ENCODE results near the gene STK32C. TPM values are rescaled to one million over a fixed set of nuclear protein-coding genes. Genes with fewer than 3 reads are reported as not detected.
A peak's percentile ranks its signal among the peaks of the same experiment; 100 is the strongest.

STK32C gene
- total RNA-seq, 3 donors from 2014 or later: 5.6 to 12.8 (median 11.7) TPM

DNA sequence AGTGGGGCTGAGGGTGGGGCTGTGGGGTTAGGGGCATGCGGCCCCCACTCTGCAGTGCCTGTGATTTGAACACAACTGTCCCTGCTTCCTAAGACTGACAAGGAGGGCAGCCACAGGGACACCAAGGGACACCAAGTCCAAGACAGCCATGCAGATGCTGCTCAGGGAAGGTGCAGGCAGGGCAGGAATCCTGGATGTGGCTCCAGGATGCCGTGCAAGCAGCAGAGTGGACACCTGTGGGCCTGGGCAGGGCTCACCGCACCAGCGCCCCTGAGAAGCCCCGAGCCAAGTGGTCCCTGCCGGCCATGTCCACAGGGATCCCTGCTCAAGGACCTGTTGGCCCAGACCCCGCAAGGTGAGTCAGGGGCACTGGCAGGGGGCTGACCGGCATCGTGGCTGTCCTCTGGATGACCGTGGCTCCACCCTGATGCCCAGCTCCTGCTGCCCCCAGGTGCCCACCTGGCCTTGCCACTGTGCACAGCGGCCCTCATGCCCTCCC is 58.5 kb downstream of the STK32C start:
- H3K27ac ChIP-seq: no peak overlapping the region
- H3K4me3 ChIP-seq: no peak overlapping the region
- no peak for DNase-seq (ENCODE audit: low spot score in 2 of 2)
- intact Hi-C loops (cut with DNase I; ENCODE audit: low total_unique reads): no loop called here
- no peaks in the 10 kb centered on the region for H3K9me3 ChIP-seq
- no peaks in the 10 kb centered on the region for H3K27me3 ChIP-seq
- H3K36me3 ChIP-seq: no peaks in the 10 kb centered on the region
- TF ChIP-seq CTCF (IDR thresholded peaks at IDR 0.05) (no peak), POLR2A (IDR thresholded peaks at IDR 0.05) (no peak), POLR2AphosphoS5 (IDR thresholded peaks at IDR 0.05) (no peak)
- H3K4me1 ChIP-seq: no peaks in the 10 kb centered on the region

GRCh38 chr10:132248455-132249225 is 59.1 kb downstream of the STK32C start:
- no peaks in the 10 kb centered on the region for H3K9me3 ChIP-seq
- DNase-seq (ENCODE audit: low spot score in 2 of 2): peak in 1 of 2 donors; percentile 61
- H3K4me3 ChIP-seq: peak overlapping the region in 2 of 3 donors; percentile 35 to 47
- H3K4me1 ChIP-seq: no peaks in the 10 kb centered on the region
- TF ChIP-seq POLR2A (IDR thresholded peaks at IDR 0.05) (no peak), CTCF (IDR thresholded peaks at IDR 0.05) (no peak), POLR2AphosphoS5 (IDR thresholded peaks at IDR 0.05) (no peak)
- no peak overlapping the region for H3K27ac ChIP-seq
- H3K27me3 ChIP-seq: no peaks in the 10 kb centered on the region
- H3K36me3 ChIP-seq: no peaks in the 10 kb centered on the region
- intact Hi-C loops (cut with DNase I; ENCODE audit: low total_unique reads): no loop called here

- Histone ChIP-seq H3K9me3 (no peaks in the 10 kb centered on the region), H3K36me3 (no peaks in the 10 kb centered on the region), H3K27ac (no peak overlapping the region), H3K4me3 (no peak overlapping the region), H3K4me1 (no peaks in the 10 kb centered on the region), H3K27me3 (no peaks in the 10 kb centered on the region)
- intact Hi-C loops (cut with DNase I; ENCODE audit: low total_unique reads): no loop called here
- no peak for DNase-seq (ENCODE audit: low spot score in 2 of 2)
- no peak for TF ChIP-seq POLR2A (IDR thresholded peaks at IDR 0.05)
- no peak for TF ChIP-seq CTCF (IDR thresholded peaks at IDR 0.05)
- no peak for TF ChIP-seq POLR2AphosphoS5 (IDR thresholded peaks at IDR 0.05)
Measured at GRCh38 chr10:132247943-132248342, 59.8 kb downstream of the STK32C start.

- Histone ChIP-seq H3K9me3 (no peaks in the 10 kb centered on the region), H3K36me3 (no peaks in the 10 kb centered on the region), H3K27me3 (no peaks in the 10 kb centered on the region), H3K4me3 (no peak overlapping the region), H3K4me1 (no peaks in the 10 kb centered on the region), H3K27ac (no peak overlapping the region)
- DNase-seq (ENCODE audit: low spot score in 2 of 2): no peak
- intact Hi-C loops (cut with DNase I; ENCODE audit: low total_unique reads): no loop called here
- no peak for TF ChIP-seq POLR2AphosphoS5 (IDR thresholded peaks at IDR 0.05)
- TF ChIP-seq CTCF (IDR thresholded peaks at IDR 0.05): no peak
- TF ChIP-seq POLR2A (IDR thresholded peaks at IDR 0.05): no peak
Measured at GRCh38 chr10:132246296-132246695, 61.5 kb downstream of the STK32C start.

- Histone ChIP-seq H3K9me3 (no peaks in the 10 kb centered on the region), H3K36me3 (no peaks in the 10 kb centered on the region), H3K4me3 (no peak overlapping the region), H3K27ac (no peak overlapping the region), H3K4me1 (no peaks in the 10 kb centered on the region), H3K27me3 (no peaks in the 10 kb centered on the region)
- TF ChIP-seq POLR2A (IDR thresholded peaks at IDR 0.05) (no peak), POLR2AphosphoS5 (IDR thresholded peaks at IDR 0.05) (no peak)
- no peak for DNase-seq (ENCODE audit: low spot score in 2 of 2)
- intact Hi-C loops (cut with DNase I; ENCODE audit: low total_unique reads): no loop called here
Measured at GRCh38 chr10:132245056-132245455, 62.7 kb downstream of the STK32C start.

Measured in breast epithelium (tissue), 4 donors.